ENCODE measurements around the gene RIPPLY3.

DNA sequence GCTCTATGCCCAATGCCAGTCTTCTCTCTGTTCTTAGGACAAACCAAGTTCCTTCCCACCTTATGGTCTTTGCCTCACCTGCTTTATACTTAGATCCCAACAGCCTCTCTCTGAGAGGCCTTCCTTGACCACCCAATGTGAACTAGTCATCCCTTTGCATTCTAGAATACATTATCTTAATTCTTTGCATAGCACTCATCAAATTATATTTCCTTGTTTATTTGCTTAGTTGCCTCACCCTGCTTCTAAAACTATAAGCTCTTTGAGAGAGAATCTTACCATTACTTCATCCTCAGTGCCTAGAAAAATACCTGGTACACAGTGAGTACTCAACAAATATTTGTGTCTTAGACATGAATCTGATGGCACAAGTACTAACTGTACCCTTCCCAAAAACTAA, 58.3 kb downstream of the RIPPLY3 start:
- TF ChIP-seq, protein P1, sequence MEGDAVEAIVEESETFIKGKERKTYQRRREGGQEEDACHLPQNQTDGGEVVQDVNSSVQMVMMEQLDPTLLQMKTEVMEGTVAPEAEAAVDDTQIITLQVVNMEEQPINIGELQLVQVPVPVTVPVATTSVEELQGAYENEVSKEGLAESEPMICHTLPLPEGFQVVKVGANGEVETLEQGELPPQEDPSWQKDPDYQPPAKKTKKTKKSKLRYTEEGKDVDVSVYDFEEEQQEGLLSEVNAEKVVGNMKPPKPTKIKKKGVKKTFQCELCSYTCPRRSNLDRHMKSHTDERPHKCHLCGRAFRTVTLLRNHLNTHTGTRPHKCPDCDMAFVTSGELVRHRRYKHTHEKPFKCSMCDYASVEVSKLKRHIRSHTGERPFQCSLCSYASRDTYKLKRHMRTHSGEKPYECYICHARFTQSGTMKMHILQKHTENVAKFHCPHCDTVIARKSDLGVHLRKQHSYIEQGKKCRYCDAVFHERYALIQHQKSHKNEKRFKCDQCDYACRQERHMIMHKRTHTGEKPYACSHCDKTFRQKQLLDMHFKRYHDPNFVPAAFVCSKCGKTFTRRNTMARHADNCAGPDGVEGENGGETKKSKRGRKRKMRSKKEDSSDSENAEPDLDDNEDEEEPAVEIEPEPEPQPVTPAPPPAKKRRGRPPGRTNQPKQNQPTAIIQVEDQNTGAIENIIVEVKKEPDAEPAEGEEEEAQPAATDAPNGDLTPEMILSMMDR (IDR thresholded peaks at IDR 0.05) = no peak
- TF ChIP-seq POLR2A (IDR thresholded peaks at IDR 0.05) = no peak
